HCT116 (cell line): ENCODE results near the gene TTC8. TPM values are rescaled to one million over a fixed set of nuclear protein-coding genes. Genes with fewer than 3 reads are reported as not detected.

Experiments used
- ATAC-seq: fragments of 200-7000 bp; cut with Tn5 transposase; 2 replicates; pipeline ENCODE4 v1.9.1; 2020; ENCODE audit warnings: mild to moderate bottlenecking, moderate library complexity
- BruUV-seq: library from RNA; stranded (reverse); fragments of 400-500 nt; replicated peaks from 2 replicates; lab custom pipeline; 2021; lab: Mats Ljungman, UMichigan
- CTCF ChIA-PET: fragments of 300-600 bp; sonication (Branson Sonifier 250); formaldehyde crosslinking; loops from one replicate; lab custom pipeline; 2021; ENCODE audit warnings: antibody characterized with exemption; lab: Charles Lee
- POLR2A ChIA-PET: fragments of 300-600, 350-600 bp; sonication (Branson Sonifier 250); formaldehyde crosslinking; loops from one replicate; lab custom pipeline; 2021; ENCODE audit warnings: antibody characterized with exemption; lab: Charles Lee
- RAD21 ChIA-PET, 2 experiments: fragments of 300-600 bp; sonication (Branson Sonifier 250); formaldehyde crosslinking; loops; one replicate each; lab custom pipeline; 2023; ENCODE audit warnings: low total read pairs in 2 of 2; ENCODE audit not compliant: uncharacterized antibody in 2 of 2, unreplicated experiment in 2 of 2, low non-redundant PET in 1 of 2; lab: Charles Lee
- DNase-seq: peaks from one replicate; pipeline ENCODE4 v3.0.0-alpha.2; 2010; ENCODE audit warnings: low read depth, low spot score
- H2AFZ ChIP-seq: fragments of 200-600 bp; shearing (Covaris generic), sonication (generic); 2 replicates; pipeline ENCODE4 v1.6.1; 2017; ENCODE audit warnings: low read depth, mixed run types, mixed read lengths, antibody characterized with exemption, low read length; ENCODE audit not compliant: poor library complexity, severe bottlenecking
- H3K27ac ChIP-seq: 2 replicates; pipeline ENCODE4 v1.5.1; 2012; ENCODE audit warnings: low read depth, low read length
- H3K27me3 ChIP-seq: fragments of 200-600 bp; sonication (generic); 2 replicates; pipeline ENCODE4 v1.6.1; 2016; ENCODE audit warnings: mixed run types, low read length, mixed read lengths; ENCODE audit not compliant: insufficient read depth
- H3K36me3 ChIP-seq, 2 experiments: fragments of 200-500 bp in 1 of 2; fragments of 200-600 bp in 1 of 2; sonication (Bioruptor generic) in 1 of 2; sonication (generic) in 1 of 2; 2 replicates each; pipeline versions ENCODE4 v1.5.1 to v1.6.1; 2014 to 2016; ENCODE audit warnings: low read length in 2 of 2, inconsistent platforms in 1 of 2, mixed read lengths in 1 of 2, mixed run types in 1 of 2; ENCODE audit not compliant: insufficient read depth in 2 of 2, control insufficient read depth in 1 of 2
- H3K4me1 ChIP-seq, 2 experiments: fragments of 200-600 bp in 1 of 2; sonication (generic) in 1 of 2; 2 replicates each; pipeline versions ENCODE4 v1.5.1 to v1.6.1; 2012 to 2017; ENCODE audit warnings: low read length in 2 of 2, inconsistent platforms in 1 of 2, mild to moderate bottlenecking in 1 of 2, mixed read lengths in 1 of 2, mixed run types in 1 of 2, moderate library complexity in 1 of 2; ENCODE audit not compliant: insufficient read depth in 2 of 2, control insufficient read depth in 1 of 2
- H3K4me2 ChIP-seq: fragments of 200-600 bp; sonication (generic); 2 replicates; pipeline ENCODE4 v1.6.1; 2017; ENCODE audit warnings: mixed run types, low read length, mixed read lengths
- H3K4me3 ChIP-seq, 2 experiments: fragments of 200-600 bp in 1 of 2; sonication (generic) in 1 of 2; replicated peaks in 1 of 2; 2 replicates each; pipeline ENCODE4 v1.5.1; 2011 to 2016; ENCODE audit warnings: low read length in 2 of 2, control low read depth in 1 of 2, low read depth in 1 of 2, mild to moderate bottlenecking in 1 of 2, mixed read lengths in 1 of 2, mixed run types in 1 of 2
- H3K79me2 ChIP-seq: fragments of 200-600 bp; sonication (generic); 2 replicates; pipeline ENCODE4 v1.6.1; 2017; ENCODE audit warnings: mild to moderate bottlenecking, mixed run types, low read length, moderate library complexity, mixed read lengths; ENCODE audit not compliant: insufficient read depth
- H3K9ac ChIP-seq: fragments of 200-600 bp; sonication (generic); 2 replicates; pipeline ENCODE4 v1.6.1; 2016; ENCODE audit warnings: low read length, mixed read lengths
- H3K9me2 ChIP-seq: fragments of 200-600 bp; sonication (generic), shearing (Covaris generic); 2 replicates; pipeline ENCODE4 v1.6.1; 2017; ENCODE audit warnings: mixed run types, mild to moderate bottlenecking, moderate library complexity; ENCODE audit not compliant: insufficient read depth
- H3K9me3 ChIP-seq, 2 experiments: fragments of 200-500 bp in 1 of 2; fragments of 200-600 bp in 1 of 2; sonication (Bioruptor generic) in 1 of 2; sonication (generic) in 1 of 2; 2 replicates each; pipeline ENCODE4 v1.6.1; 2014 to 2017; ENCODE audit warnings: low read length in 2 of 2, mixed read lengths in 2 of 2, inconsistent platforms in 1 of 2, low read depth in 1 of 2, mild to moderate bottlenecking in 1 of 2, mixed run types in 1 of 2, moderate library complexity in 1 of 2; ENCODE audit not compliant: control insufficient read depth in 1 of 2, insufficient read depth in 1 of 2
- H4K20me1 ChIP-seq: fragments of 200-600 bp; sonication (generic), shearing (Covaris generic); 2 replicates; pipeline ENCODE4 v1.6.1; 2017; ENCODE audit warnings: mixed run types, mild to moderate bottlenecking, moderate library complexity; ENCODE audit not compliant: insufficient read depth
- CBX3 ChIP-seq: IDR thresholded peaks from 2 replicates; pipeline ENCODE4 v1.6.1; 2012; ENCODE audit warnings: low read depth
- CEBPB ChIP-seq: IDR thresholded peaks from 2 replicates; pipeline ENCODE4 v1.6.1; 2012; ENCODE audit warnings: low read depth
- CTCF ChIP-seq, 3 experiments: fragments of 200-600 bp in 1 of 3; sonication (generic) in 1 of 3; IDR thresholded peaks in 2 of 3; conservative IDR thresholded peaks in 1 of 3; 2 replicates each; pipeline ENCODE4 v1.5.1; 2012 to 2017; ENCODE audit warnings: low read depth in 2 of 3, low read length in 2 of 3, antibody characterized with exemption in 1 of 3, borderline replicate concordance in 1 of 3, control low read depth in 1 of 3, mild to moderate bottlenecking in 1 of 3, mixed read lengths in 1 of 3, mixed run types in 1 of 3, moderate library complexity in 1 of 3; ENCODE audit not compliant: insufficient read depth in 1 of 3
- EGR1 ChIP-seq: IDR thresholded peaks from 2 replicates; pipeline ENCODE4 v1.6.1; 2012; ENCODE audit warnings: low read depth
- ELF1 ChIP-seq: IDR thresholded peaks from 2 replicates; pipeline ENCODE4 v1.6.1; 2012; ENCODE audit warnings: low read depth, borderline replicate concordance
- EZH2 ChIP-seq: fragments of 200-600 bp; sonication (generic); IDR thresholded peaks from 2 replicates; pipeline ENCODE4 v1.6.1; 2017; ENCODE audit warnings: antibody characterized with exemption, mixed run types
- EZH2phosphoT487 ChIP-seq: fragments of 200-600 bp; IDR thresholded peaks from 2 replicates; pipeline ENCODE4 v1.6.1; 2018; ENCODE audit warnings: antibody characterized with exemption, borderline replicate concordance
- FOSL1 ChIP-seq: IDR thresholded peaks from 2 replicates; pipeline ENCODE4 v1.6.1; 2012; ENCODE audit warnings: low read depth
- JUND ChIP-seq: IDR thresholded peaks from 2 replicates; pipeline ENCODE4 v1.6.1; 2012
- POLR2A ChIP-seq: IDR thresholded peaks from 2 replicates; pipeline ENCODE4 v1.7.0; 2011; ENCODE audit warnings: borderline replicate concordance; ENCODE audit not compliant: insufficient read depth, insufficient read length; ENCODE audit errors: extremely low read depth
- POLR2AphosphoS5 ChIP-seq: IDR thresholded peaks from 2 replicates; pipeline ENCODE4 v1.6.1; 2011; ENCODE audit warnings: mild to moderate bottlenecking, low read depth, low read length, moderate library complexity
- REST ChIP-seq: IDR thresholded peaks from 2 replicates; pipeline ENCODE4 v1.6.1; 2012; ENCODE audit warnings: low read depth
- SP1 ChIP-seq: IDR thresholded peaks from 2 replicates; pipeline ENCODE4 v1.6.1; 2012; ENCODE audit warnings: low read depth
- TCF7L2 ChIP-seq: IDR thresholded peaks from 2 replicates; pipeline ENCODE4 v1.7.0; 2011; ENCODE audit warnings: borderline replicate concordance, inconsistent platforms; ENCODE audit not compliant: insufficient read depth, insufficient read length; ENCODE audit errors: extremely low read depth
- intact Hi-C: fragments of 100-400 bp; cut with micrococcal nuclease; formaldehyde crosslinking; loops from 2 replicates; pipeline ENCODE4 v1.10.0; 2022
- total RNA-seq: library from RNA; stranded (reverse); gene quantifications from one replicate; pipeline ENCODE4 v1.2.1, GENCODE V29; 2021; ENCODE audit not compliant: unreplicated experiment
- TF ChIP-seq, protein P1 (sequence below): IDR thresholded peaks from 2 replicates; pipeline ENCODE4 v1.6.1; 2012
- TF ChIP-seq, protein P2 (sequence below): IDR thresholded peaks from 2 replicates; pipeline ENCODE4 v1.6.1; 2012

TTC8 gene
- total RNA-seq, 1 experiment from 2014 or later, result 21.4 TPM

DNA sequence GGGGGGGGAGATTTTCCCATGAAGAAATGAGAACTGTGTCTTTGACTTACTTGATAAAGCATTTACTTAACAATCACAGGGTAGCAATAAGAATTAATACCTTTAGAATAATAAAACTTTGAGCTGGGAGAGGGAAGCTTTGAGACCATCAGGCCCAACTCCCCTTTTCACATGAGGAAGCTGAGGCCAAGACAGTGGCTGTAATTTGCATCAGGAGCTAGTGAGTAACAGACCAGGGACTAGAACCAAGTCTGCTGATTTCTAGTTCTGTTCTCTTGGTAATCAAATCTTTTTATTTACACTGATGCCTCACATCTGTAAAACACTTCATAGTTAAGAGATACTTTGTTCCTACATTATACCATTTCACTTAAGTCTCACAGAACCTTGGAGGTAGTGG is 28.7 kb downstream of the TTC8 start:
- peaks cover 0 to 5% of the 10 kb centered on the region in 2 experiments; a peak in 1 of 4 replicates for H3K4me1 ChIP-seq
- no peaks in the 10 kb centered on the region for H4K20me1 ChIP-seq
- H3K27ac ChIP-seq, result no peak overlapping the region
- ATAC-seq (no peak), DNase-seq (no peak)
- H3K36me3 ChIP-seq, result no peaks in the 10 kb centered on the region
- no peak overlapping the region for H3K4me2 ChIP-seq
- H3K79me2 ChIP-seq, result no peaks in the 10 kb centered on the region
- H3K4me3 ChIP-seq, result no peak overlapping the region
- TF ChIP-seq TCF7L2 (no peak), EGR1 (no peak), SP1 (no peak), EZH2phosphoT487 (no peak), CEBPB (no peak), POLR2A (no peak)
- no peak overlapping the region for H3K9ac ChIP-seq
- H2AFZ ChIP-seq, result no peak overlapping the region
- H3K9me2 ChIP-seq, result no peaks in the 10 kb centered on the region
- CTCF ChIA-PET, result no interaction called here
- RAD21 ChIA-PET, result no interaction called here
- POLR2A ChIA-PET, result no interaction called here
- H3K9me3 ChIP-seq, result no peaks in the 10 kb centered on the region
- intact Hi-C loops, result no loop called here
- no peaks in the 10 kb centered on the region for H3K27me3 ChIP-seq
- no TSS peak for BruUV-seq

- H3K9ac ChIP-seq, result no peak overlapping the region
- H3K4me3 ChIP-seq, result no peak overlapping the region
- RAD21 ChIA-PET, result no interaction called here
- no peaks in the 10 kb centered on the region for H3K79me2 ChIP-seq
- POLR2A ChIA-PET, result no interaction called here
- H3K9me2 ChIP-seq, result no peaks in the 10 kb centered on the region
- no peak overlapping the region for H3K4me2 ChIP-seq
- ATAC-seq (no peak), DNase-seq (no peak)
- no TSS peak for BruUV-seq
- H3K9me3 ChIP-seq, result no peaks in the 10 kb centered on the region
- no peak overlapping the region for H2AFZ ChIP-seq
- H3K36me3 ChIP-seq, result no peaks in the 10 kb centered on the region; a peak in 1 of 4 replicates
- H3K27ac ChIP-seq, result no peak overlapping the region
- CTCF ChIA-PET, result interaction anchor here (0.7 kb wide), 1 partner anchor 11 kb away, joined by 3 read pairs; no protein-coding TSS in a partner anchor
- no peaks in the 10 kb centered on the region for H3K4me1 ChIP-seq
- no peaks in the 10 kb centered on the region for H4K20me1 ChIP-seq
- H3K27me3 ChIP-seq, result no peaks in the 10 kb centered on the region
- intact Hi-C loops, result no loop called here
- TF ChIP-seq, protein P1, sequence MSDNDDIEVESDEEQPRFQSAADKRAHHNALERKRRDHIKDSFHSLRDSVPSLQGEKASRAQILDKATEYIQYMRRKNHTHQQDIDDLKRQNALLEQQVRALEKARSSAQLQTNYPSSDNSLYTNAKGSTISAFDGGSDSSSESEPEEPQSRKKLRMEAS, result no peak
- TF ChIP-seq, protein P2, sequence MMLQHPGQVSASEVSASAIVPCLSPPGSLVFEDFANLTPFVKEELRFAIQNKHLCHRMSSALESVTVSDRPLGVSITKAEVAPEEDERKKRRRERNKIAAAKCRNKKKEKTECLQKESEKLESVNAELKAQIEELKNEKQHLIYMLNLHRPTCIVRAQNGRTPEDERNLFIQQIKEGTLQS, result no peak
- TF ChIP-seq FOSL1 (no peak), EZH2 (no peak), JUND (no peak), CEBPB (no peak), TCF7L2 (no peak), EZH2phosphoT487 (no peak), ELF1 (no peak), CBX3 (no peak), REST (no peak), POLR2AphosphoS5 (no peak), CTCF (IDR thresholded peaks at IDR 0.05 in 2 of 3, conservative IDR thresholded peaks at IDR 0.05 in 1 of 3; ENCODE audit: borderline replicate concordance in 1 of 3, insufficient read depth in 1 of 3, low read depth in 2 of 3, low read length in 2 of 3) (no peak)
Measured at GRCh38 chr14:88856786-88857366, 32.4 kb downstream of the TTC8 start.
